ENCODE measurements around the gene NIT2. TPM values are rescaled to one million over a fixed set of nuclear protein-coding genes. Genes with fewer than 3 reads are reported as not detected.
"Not testable (repeated sequence)": the region's sequence is repeated elsewhere in the genome, so short reads cannot be mapped to it uniquely, and the experiment has no call there.

The NIT2 gene
- total RNA-seq, 1 donor from 2014 or later: 11.0 TPM

DNA sequence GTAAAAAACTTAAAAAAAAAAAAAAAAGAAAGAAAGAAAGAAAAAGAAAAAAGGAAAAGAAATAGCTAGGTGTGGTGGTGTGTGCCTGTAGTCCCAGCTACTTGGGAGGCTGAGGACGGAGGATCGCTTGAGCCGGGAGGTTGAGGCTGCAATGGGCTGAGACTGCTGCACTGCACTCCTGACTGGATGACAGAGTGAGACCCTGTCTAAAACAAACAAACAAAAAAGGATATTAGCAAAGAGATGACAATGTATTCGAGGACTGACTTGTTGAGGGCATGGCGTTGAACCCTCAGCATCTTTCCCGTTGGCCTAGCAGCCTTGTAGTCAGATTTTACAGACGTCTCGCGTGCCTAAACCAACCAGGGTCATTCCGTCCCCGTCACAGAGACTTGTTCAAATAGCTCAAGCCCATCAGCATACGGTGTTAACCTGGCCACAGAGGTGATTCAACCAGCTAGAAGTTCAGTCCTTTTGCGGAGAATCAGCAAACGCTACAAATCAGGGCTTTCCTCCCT lies 528 bp upstream of the NIT2 start:
- H3K9ac ChIP-seq (ENCODE audit: low read depth in 1 of 3, low read length in 3 of 3): peak overlapping the region; percentile 78 to 94 (median 84)
- no peaks in the 10 kb centered on the region for H3K9me3 ChIP-seq (ENCODE audit: control insufficient read depth in 3 of 3, low read length in 3 of 3)
- peak overlapping the region; percentile 84 to 89 (median 89) for H3K4me3 ChIP-seq (ENCODE audit: low read length in 3 of 3)
- peaks cover 0 to 1% (median 0%) of the 10 kb centered on the region in 3 donors for H3K36me3 ChIP-seq (ENCODE audit: control insufficient read depth in 3 of 3, insufficient read depth in 3 of 3, low read length in 3 of 3)
- H3K27me3 ChIP-seq (ENCODE audit: control insufficient read depth in 3 of 3, insufficient read depth in 3 of 3, low read length in 3 of 3): no peaks in the 10 kb centered on the region
- peak overlapping the region; percentile 81 for H3K27ac ChIP-seq (ENCODE audit: low read depth, low read length)
- peaks cover 5 to 13% (median 7%) of the 10 kb centered on the region in 3 donors for H3K4me1 ChIP-seq (ENCODE audit: control insufficient read depth in 3 of 3, insufficient read depth in 3 of 3, low read length in 3 of 3)

DNA sequence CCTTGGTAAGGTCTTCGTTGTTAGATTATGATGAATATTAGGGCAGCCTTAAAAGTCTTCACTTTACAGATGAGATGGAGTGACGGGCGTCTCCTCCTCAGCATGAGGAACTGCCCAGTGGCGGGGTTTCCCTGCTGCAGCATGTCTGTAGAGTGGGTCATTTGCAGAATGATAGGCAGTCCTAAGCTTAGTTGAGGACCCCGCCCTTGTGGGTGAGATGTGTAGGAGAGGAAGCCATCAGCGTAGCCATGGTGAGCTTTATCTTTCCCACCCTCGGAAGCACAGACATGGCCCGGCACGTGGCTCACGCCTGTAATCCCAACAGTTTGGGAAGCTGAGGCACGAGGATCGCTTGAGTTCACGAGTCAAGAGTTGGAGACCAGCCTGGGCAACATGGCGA lies 877 bp downstream of the NIT2 start:
- H3K27me3 ChIP-seq (ENCODE audit: control insufficient read depth in 3 of 3, insufficient read depth in 3 of 3, low read length in 3 of 3): no peaks in the 10 kb centered on the region
- H3K36me3 ChIP-seq (ENCODE audit: control insufficient read depth in 3 of 3, insufficient read depth in 3 of 3, low read length in 3 of 3): peaks cover 6 to 13% (median 9%) of the 10 kb centered on the region in 3 donors
- peak overlapping the region; percentile 78 to 94 (median 87) for H3K9ac ChIP-seq (ENCODE audit: low read depth in 1 of 3, low read length in 3 of 3)
- H3K27ac ChIP-seq (ENCODE audit: low read depth, low read length): peak overlapping the region; percentile 80
- no peaks in the 10 kb centered on the region for H3K9me3 ChIP-seq (ENCODE audit: control insufficient read depth in 3 of 3, low read length in 3 of 3)
- peaks cover 5 to 13% (median 7%) of the 10 kb centered on the region in 3 donors for H3K4me1 ChIP-seq (ENCODE audit: control insufficient read depth in 3 of 3, insufficient read depth in 3 of 3, low read length in 3 of 3)
- peak overlapping the region; percentile 77 to 89 (median 84) for H3K4me3 ChIP-seq (ENCODE audit: low read length in 3 of 3)

DNA sequence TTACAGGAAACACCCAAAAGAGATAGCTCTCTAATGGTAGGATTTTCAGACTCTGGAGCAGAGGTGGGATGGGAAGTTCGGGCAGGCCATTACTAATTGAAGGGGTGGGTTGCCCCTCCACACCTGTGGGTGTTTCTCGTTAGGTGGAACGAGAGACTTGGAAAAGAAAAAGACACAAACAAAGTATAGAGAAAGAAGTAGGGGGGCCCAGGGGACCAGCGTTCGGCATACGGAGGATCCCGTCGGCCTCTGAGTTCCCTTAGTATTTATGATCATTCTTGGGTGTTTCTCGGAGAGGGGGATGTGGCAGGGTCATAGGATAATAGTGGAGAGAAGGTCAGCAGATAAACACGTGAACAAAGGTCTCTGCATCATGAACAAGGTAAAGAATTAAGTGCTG lies 1.7 kb downstream of the NIT2 start:
- peaks cover 5 to 13% (median 7%) of the 10 kb centered on the region in 3 donors for H3K4me1 ChIP-seq (ENCODE audit: control insufficient read depth in 3 of 3, insufficient read depth in 3 of 3, low read length in 3 of 3)
- H3K36me3 ChIP-seq (ENCODE audit: control insufficient read depth in 3 of 3, insufficient read depth in 3 of 3, low read length in 3 of 3): peaks cover 9 to 18% (median 11%) of the 10 kb centered on the region in 3 donors
- peak overlapping the region; percentile 80 for H3K27ac ChIP-seq (ENCODE audit: low read depth, low read length)
- not testable (repeated sequence) for H3K9me3 ChIP-seq (ENCODE audit: control insufficient read depth in 3 of 3, low read length in 3 of 3); H3K9ac ChIP-seq (ENCODE audit: low read depth in 1 of 3, low read length in 3 of 3); H3K4me3 ChIP-seq (ENCODE audit: low read length in 3 of 3); H3K27me3 ChIP-seq (ENCODE audit: control insufficient read depth in 3 of 3, insufficient read depth in 3 of 3, low read length in 3 of 3)

DNA sequence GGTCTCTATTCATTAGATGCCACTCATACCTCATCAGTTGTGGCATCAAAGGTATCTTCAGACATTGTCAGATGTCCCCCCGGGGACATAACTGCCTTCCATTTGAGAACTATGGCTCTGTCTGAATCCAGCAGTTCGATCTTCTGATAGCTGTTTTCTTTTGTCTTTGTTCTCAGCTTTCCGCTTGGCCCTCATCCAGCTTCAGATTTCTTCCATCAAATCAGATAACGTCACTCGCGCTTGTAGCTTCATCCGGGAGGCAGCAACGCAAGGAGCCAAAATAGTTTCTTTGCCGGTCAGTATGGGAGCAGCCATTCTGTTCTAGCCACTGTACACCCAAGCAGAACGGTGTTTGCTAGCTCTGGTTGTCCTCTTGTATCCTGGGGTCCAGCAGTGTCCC lies 4.4 kb downstream of the NIT2 start:
- Histone ChIP-seq H3K27ac (ENCODE audit: low read depth, low read length) (no peak overlapping the region), H3K36me3 (ENCODE audit: control insufficient read depth in 3 of 3, insufficient read depth in 3 of 3, low read length in 3 of 3) (peaks cover 9 to 31% (median 23%) of the 10 kb centered on the region in 3 donors), H3K27me3 (ENCODE audit: control insufficient read depth in 3 of 3, insufficient read depth in 3 of 3, low read length in 3 of 3) (no peaks in the 10 kb centered on the region), H3K9ac (ENCODE audit: low read depth in 1 of 3, low read length in 3 of 3) (no peak overlapping the region), H3K4me3 (ENCODE audit: low read length in 3 of 3) (no peak overlapping the region), H3K4me1 (ENCODE audit: control insufficient read depth in 3 of 3, insufficient read depth in 3 of 3, low read length in 3 of 3) (peaks cover 5 to 12% (median 7%) of the 10 kb centered on the region in 3 donors), H3K9me3 (ENCODE audit: control insufficient read depth in 3 of 3, low read length in 3 of 3) (no peaks in the 10 kb centered on the region)

DNA sequence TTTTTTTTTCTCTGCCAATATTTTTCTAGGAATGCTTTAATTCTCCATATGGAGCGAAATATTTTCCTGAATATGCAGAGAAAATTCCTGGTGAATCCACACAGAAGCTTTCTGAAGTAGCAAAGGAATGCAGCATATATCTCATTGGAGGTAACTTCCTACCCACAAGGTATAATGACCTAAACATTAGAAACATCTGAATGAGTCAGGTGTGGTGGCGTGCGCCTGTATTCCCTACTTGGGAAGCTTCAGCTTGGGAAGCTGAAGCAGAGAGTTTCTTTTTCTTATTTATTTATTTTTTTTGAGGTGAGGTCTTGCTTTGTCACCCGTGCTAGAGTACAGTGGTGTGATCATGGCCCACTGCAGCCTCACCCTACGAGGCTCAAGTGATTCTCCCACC lies 5.2 kb downstream of the NIT2 start:
- Histone ChIP-seq H3K27ac (ENCODE audit: low read depth, low read length) (no peak overlapping the region), H3K4me1 (ENCODE audit: control insufficient read depth in 3 of 3, insufficient read depth in 3 of 3, low read length in 3 of 3) (peaks cover 4 to 7% (median 5%) of the 10 kb centered on the region in 3 donors), H3K9me3 (ENCODE audit: control insufficient read depth in 3 of 3, low read length in 3 of 3) (no peaks in the 10 kb centered on the region), H3K27me3 (ENCODE audit: control insufficient read depth in 3 of 3, insufficient read depth in 3 of 3, low read length in 3 of 3) (no peaks in the 10 kb centered on the region), H3K4me3 (ENCODE audit: low read length in 3 of 3) (no peak overlapping the region), H3K36me3 (ENCODE audit: control insufficient read depth in 3 of 3, insufficient read depth in 3 of 3, low read length in 3 of 3) (peaks cover 9 to 36% (median 27%) of the 10 kb centered on the region in 3 donors), H3K9ac (ENCODE audit: low read depth in 1 of 3, low read length in 3 of 3) (no peak overlapping the region)

DNA sequence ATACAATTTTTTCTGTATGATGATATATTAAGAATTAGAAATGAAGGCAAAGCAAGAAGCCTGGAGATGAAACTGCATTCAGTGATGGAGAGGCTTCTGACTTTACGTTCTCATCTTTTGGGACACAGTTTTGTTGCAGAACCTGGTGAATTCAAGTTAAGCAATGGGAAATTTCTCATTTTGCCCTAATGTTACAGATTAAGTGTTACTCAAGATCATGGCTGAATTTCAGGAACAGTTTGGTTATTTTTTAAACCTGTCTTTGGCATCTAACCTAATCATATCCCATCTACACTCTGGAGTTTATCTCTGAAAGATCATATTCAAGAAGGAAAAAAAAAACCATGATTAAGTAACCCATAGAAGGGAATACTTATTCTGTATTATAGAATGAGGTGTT lies 6.0 kb downstream of the NIT2 start:
- Histone ChIP-seq H3K9ac (ENCODE audit: low read depth in 1 of 3, low read length in 3 of 3) (no peak overlapping the region), H3K4me3 (ENCODE audit: low read length in 3 of 3) (no peak overlapping the region), H3K36me3 (ENCODE audit: control insufficient read depth in 3 of 3, insufficient read depth in 3 of 3, low read length in 3 of 3) (peaks cover 9 to 41% (median 30%) of the 10 kb centered on the region in 3 donors)

DNA sequence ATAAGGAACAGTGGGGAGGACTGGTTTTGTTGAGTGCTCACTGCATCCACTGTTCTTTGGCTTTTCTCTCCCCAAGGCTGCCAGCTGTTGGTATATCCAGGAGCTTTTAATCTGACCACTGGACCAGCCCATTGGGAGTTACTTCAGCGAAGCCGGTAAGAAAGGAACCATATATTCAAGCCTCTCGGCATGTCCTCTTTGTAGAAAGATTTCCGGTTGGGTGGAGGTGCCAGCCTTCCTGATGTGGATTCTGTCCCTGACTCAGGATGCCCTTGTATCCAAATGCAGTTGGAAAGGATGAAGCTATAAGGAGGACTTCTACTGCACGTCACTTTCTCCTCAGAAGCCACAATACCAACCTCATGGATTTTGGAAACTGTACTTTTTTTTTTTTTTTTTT lies 14.2 kb downstream of the NIT2 start:
- no peaks in the 10 kb centered on the region for H3K27me3 ChIP-seq (ENCODE audit: control insufficient read depth in 3 of 3, insufficient read depth in 3 of 3, low read length in 3 of 3)
- peaks cover 39 to 61% (median 59%) of the 10 kb centered on the region in 3 donors for H3K36me3 ChIP-seq (ENCODE audit: control insufficient read depth in 3 of 3, insufficient read depth in 3 of 3, low read length in 3 of 3)
- H3K9ac ChIP-seq (ENCODE audit: low read depth in 1 of 3, low read length in 3 of 3): no peak overlapping the region
- H3K27ac ChIP-seq (ENCODE audit: low read depth, low read length): no peak overlapping the region
- H3K4me3 ChIP-seq (ENCODE audit: low read length in 3 of 3): no peak overlapping the region
- no peaks in the 10 kb centered on the region for H3K9me3 ChIP-seq (ENCODE audit: control insufficient read depth in 3 of 3, low read length in 3 of 3)
- no peaks in the 10 kb centered on the region for H3K4me1 ChIP-seq (ENCODE audit: control insufficient read depth in 3 of 3, insufficient read depth in 3 of 3, low read length in 3 of 3)

More for the DNA sequence above, 6.0 kb downstream of the NIT2 start:
- Histone ChIP-seq H3K27me3 (ENCODE audit: control insufficient read depth in 3 of 3, insufficient read depth in 3 of 3, low read length in 3 of 3) (no peaks in the 10 kb centered on the region), H3K27ac (ENCODE audit: low read depth, low read length) (no peak overlapping the region), H3K4me1 (ENCODE audit: control insufficient read depth in 3 of 3, insufficient read depth in 3 of 3, low read length in 3 of 3) (peaks cover 0 to 3% (median 0%) of the 10 kb centered on the region in 3 donors), H3K9me3 (ENCODE audit: control insufficient read depth in 3 of 3, low read length in 3 of 3) (no peaks in the 10 kb centered on the region)

DNA sequence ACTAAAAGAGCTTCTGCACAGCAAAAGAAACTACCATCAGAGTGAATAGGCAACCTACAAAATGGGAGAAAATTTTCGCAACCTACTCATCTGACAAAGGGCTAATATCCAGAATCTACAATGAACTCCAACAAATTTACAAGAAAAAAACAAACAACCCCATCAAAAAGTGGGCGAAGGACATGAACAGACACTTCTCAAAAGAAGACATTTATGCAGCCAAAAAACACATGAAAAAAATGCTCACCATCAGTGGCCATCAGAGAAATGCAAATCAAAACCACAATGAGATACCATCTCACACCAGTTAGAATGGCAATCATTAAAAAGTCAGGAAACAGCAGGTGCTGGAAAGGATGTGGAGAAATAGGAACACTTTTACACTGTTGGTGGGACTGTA lies 17.2 kb downstream of the NIT2 start:
- H3K27me3 ChIP-seq (ENCODE audit: control insufficient read depth in 3 of 3, insufficient read depth in 3 of 3, low read length in 3 of 3); H3K4me3 ChIP-seq (ENCODE audit: low read length in 3 of 3); H3K4me1 ChIP-seq (ENCODE audit: control insufficient read depth in 3 of 3, insufficient read depth in 3 of 3, low read length in 3 of 3); H3K9ac ChIP-seq (ENCODE audit: low read depth in 1 of 3, low read length in 3 of 3); H3K27ac ChIP-seq (ENCODE audit: low read depth, low read length); H3K9me3 ChIP-seq (ENCODE audit: control insufficient read depth in 3 of 3, low read length in 3 of 3): not testable (repeated sequence)
- H3K36me3 ChIP-seq (ENCODE audit: control insufficient read depth in 3 of 3, insufficient read depth in 3 of 3, low read length in 3 of 3): peaks cover 38 to 62% (median 60%) of the 10 kb centered on the region in 3 donors

DNA sequence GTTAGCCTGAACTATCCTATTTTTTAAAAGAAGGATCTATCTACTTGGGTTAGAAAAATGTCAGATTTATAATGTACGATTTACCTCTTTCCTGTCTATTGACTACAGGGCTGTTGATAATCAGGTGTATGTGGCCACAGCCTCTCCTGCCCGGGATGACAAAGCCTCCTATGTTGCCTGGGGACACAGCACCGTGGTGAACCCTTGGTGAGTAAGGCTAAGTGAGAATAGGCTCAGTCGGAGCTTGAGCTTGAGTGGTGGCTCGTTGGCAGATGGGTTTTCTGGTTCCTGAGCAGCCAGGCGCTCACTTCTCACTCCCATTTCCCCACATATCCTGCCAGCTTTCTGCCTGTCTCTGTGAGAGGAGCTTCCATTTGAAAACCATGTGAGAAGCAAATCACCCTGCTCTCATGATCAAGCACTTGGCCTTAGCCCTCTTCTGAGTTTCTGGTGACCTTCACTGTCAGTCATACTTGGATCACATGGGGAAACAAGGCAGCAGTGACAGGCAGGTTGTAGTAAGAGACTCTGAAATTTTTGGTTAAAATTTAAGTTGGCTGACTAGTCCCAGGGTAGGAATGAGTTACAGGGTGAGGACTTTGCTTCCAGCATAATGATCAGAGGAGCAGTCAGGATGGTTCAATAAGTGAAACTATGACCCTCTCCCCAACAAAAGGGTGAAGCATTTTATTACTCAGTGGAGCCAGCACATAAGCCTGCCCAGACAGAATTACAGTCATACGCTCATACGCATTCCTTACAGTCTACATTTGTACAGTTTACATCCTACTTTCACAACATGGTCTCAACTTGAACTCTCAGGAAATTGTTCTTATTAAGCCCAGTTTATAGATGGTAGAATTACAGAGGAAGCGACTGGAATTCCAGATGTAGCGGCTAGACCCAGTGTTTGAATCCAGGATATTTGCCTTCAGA lies 18.0 kb downstream of the NIT2 start:
- Histone ChIP-seq H3K27me3 (ENCODE audit: control insufficient read depth in 3 of 3, insufficient read depth in 3 of 3, low read length in 3 of 3) (no peaks in the 10 kb centered on the region), H3K9me3 (ENCODE audit: control insufficient read depth in 3 of 3, low read length in 3 of 3) (no peaks in the 10 kb centered on the region), H3K4me1 (ENCODE audit: control insufficient read depth in 3 of 3, insufficient read depth in 3 of 3, low read length in 3 of 3) (no peaks in the 10 kb centered on the region), H3K9ac (ENCODE audit: low read depth in 1 of 3, low read length in 3 of 3) (no peak overlapping the region), H3K4me3 (ENCODE audit: low read length in 3 of 3) (no peak overlapping the region), H3K36me3 (ENCODE audit: control insufficient read depth in 3 of 3, insufficient read depth in 3 of 3, low read length in 3 of 3) (peaks cover 37 to 62% (median 56%) of the 10 kb centered on the region in 3 donors), H3K27ac (ENCODE audit: low read depth, low read length) (no peak overlapping the region)

DNA sequence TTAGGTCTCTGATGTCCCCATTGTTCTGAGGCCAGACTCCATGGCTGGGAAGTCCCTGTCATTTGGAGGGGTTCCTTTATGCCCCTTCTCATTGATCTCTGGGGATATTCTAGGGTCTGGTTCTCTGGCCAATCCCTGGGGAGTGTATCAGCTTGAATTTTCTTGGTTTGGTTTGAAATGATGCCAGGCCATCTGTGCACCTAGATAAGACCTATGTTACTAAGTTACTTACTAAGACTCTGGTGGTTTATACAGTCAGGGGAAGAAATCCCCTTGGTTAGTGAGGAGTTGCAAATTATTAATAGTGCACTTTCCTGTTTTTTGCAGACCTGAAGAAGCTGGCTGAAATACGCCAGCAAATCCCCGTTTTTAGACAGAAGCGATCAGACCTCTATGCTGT lies 20.3 kb downstream of the NIT2 start:
- H3K9ac ChIP-seq (ENCODE audit: low read depth in 1 of 3, low read length in 3 of 3): no peak overlapping the region
- H3K27me3 ChIP-seq (ENCODE audit: control insufficient read depth in 3 of 3, insufficient read depth in 3 of 3, low read length in 3 of 3): no peaks in the 10 kb centered on the region
- no peaks in the 10 kb centered on the region for H3K9me3 ChIP-seq (ENCODE audit: control insufficient read depth in 3 of 3, low read length in 3 of 3)
- no peak overlapping the region for H3K4me3 ChIP-seq (ENCODE audit: low read length in 3 of 3)
- H3K4me1 ChIP-seq (ENCODE audit: control insufficient read depth in 3 of 3, insufficient read depth in 3 of 3, low read length in 3 of 3): no peaks in the 10 kb centered on the region
- H3K27ac ChIP-seq (ENCODE audit: low read depth, low read length): no peak overlapping the region
- H3K36me3 ChIP-seq (ENCODE audit: control insufficient read depth in 3 of 3, insufficient read depth in 3 of 3, low read length in 3 of 3): peaks cover 26 to 45% (median 45%) of the 10 kb centered on the region in 3 donors
